Fibroblast of the conjunctiva (primary cell): ENCODE data around the gene ATPAF1.

Experiments
- DNase-seq: peaks from one replicate; pipeline ENCODE4 v3.0.0-alpha.2; 2010; ENCODE audit warnings: low read depth

The ATPAF1 gene

DNA sequence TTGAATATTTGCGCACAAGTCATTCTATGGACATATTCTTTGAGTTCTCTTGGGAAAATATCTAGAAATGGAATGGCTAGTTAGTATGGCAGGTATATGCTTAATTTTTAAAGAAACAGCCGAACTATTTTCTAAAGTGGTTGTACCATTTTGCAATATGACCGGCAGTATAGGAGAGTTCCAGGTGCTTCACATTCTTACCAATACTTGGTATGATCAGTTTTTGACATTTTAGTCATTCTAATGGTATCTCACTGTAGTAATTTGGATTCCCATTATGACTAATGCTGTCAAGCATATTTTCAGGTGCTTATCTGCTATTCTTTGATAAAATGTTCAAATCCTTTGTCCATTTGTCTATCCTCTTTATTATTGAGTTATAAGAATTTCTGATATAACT, 20.6 kb downstream of the ATPAF1 start:
- no peak for DNase-seq

DNA sequence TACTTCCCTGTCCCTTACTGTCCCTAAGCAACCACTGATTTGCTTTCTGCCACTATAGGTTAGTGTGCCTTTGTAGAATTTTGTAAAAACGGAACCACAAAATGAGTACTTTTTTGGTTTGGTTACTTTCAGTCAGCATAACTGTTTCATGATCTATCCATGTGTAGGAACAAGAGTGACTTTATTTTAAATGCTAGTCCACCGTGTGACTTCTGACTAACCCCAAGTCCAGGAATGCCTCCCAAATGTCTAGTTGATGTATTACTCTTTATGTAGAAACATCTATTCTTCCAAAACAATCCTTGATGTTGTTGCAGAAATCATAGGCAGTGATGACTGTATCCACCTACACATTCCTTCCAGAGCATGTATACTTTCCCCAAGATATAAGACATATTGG, 21.3 kb downstream of the ATPAF1 start:
- DNase-seq, result no peak

DNA sequence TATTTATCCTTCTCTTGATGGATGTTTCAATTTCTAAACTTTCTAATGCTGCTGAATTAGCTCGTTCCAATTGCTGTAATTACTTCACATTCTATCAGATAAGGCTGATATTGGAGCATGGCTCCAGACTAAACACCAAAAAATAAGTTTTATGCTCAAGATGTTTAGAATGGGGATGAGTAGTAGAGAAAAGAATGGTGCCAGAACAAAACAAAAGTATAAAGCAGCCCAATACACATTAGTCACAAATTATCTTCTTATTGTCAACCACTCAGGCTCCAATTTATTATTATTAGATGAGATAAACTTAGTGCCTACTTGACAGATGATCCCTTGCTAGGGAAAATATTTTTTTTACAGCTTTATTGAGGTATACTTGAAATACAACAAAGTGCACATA, 21.8 kb downstream of the ATPAF1 start:
- no peak for DNase-seq

GRCh38 chr1:46645815-46646214, 22.3 kb downstream of the ATPAF1 start:
- DNase-seq, result no peak

- DNase-seq, result peak; percentile 78
These were observed 24.8 kb downstream of the ATPAF1 start for GRCh38 chr1:46643368-46643775.

DNA sequence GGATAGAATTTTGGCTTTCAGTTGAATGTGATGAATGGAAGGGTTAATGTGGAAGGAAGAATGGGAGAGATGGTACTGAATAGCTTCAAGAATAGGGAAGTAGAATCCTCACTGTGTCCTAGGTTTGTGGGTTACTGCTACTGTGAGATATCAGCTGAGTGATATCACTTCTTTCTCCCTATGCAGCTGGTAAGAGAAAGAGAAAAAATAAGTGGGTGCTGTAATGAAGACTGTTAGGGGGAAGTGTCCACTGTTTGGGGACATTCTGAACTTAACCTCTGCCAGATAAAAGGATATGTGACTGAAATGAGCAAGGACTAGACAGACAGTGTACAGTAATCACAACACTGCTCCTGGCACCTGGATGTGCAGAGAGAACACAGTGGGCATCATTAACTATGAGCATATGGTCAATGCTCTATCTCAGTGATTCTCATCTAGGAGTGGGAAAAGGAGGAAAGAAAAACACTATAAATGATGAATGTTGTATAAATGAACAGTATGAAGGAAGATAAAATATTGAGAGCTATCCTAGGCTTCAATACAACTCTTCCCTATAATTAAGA, 26.0 kb downstream of the ATPAF1 start:
- no peak for DNase-seq

- DNase-seq, result no peak
These were observed 28.6 kb downstream of the ATPAF1 start for GRCh38 chr1:46639547-46639946.

GRCh38 chr1:46638921-46639320, 29.2 kb downstream of the ATPAF1 start:
- no peak for DNase-seq

DNA sequence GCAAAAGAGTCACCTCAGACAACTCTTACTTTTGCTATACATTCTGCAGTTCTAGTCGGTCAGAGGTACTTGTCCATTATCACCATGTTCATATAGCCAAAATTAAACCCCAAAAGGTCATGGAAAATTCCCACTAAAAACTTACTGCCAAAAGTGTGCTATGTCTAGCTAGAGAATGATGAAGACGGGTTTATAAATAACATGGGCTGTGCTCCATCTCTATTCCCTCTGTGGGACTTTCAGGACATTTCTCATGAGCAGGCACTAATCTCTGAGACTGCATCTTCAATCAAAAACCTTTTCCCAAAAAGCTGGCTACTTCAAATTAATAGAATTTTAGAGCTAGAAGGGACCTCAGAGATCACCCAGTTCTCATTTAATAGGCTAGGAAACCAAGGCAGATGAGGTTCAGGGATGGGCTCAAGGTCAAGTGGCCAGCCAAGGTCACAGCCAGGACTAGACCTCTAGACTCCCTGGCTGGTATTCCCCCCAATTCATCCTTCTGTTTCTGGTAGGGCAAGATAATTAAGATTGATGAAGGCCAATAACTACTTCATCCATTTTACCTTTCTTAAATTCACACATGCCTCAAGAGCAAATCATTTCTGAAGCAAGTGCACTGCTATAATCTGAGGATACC, 30.6 kb downstream of the ATPAF1 start:
- no peak for DNase-seq

DNA sequence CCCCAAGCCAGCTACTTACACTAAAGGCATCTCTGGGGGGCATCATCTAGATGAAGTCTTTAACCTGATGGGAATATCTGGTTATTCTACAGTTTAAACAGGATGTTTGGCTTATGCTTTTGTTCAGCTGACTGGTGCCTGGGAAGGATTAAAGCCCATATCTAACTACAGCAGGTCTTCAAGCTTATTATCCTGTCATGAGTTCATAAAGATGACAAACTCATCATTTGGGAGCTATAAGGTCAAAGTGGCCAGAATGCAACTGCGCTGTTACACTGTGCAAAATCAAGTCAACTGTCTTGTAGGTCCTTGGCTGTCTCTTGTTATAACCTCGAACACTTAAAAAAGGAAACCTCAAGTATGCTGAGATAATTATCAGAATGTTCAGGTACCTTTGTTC, 33.0 kb downstream of the ATPAF1 start:
- DNase-seq, result no peak

GRCh38 chr1:46630719-46631118, 37.4 kb downstream of the ATPAF1 start:
- no peak for DNase-seq

- DNase-seq, result no peak
These were observed 44.2 kb downstream of the ATPAF1 start for GRCh38 chr1:46623743-46624644.

DNA sequence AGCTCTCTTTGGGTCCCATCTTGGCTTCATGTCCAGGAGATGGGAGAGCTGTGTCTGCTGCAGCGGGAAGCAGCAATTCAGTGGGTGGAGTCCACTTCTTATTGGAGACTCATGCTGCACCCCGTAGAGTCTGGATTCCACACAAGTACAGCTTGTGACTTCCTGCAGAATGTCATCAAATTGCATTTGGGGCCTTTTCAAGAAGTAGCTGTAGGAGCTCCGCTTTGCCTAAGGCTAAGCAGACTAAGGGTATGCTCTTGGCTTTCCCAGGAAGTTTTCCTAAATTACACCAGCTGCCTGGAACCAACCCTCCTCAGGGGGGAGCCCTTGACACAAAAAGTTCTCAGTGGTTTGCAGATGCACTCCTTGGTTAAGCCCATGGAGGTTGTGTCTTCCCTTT, 45.8 kb downstream of the ATPAF1 start:
- no peak for DNase-seq

GRCh38 chr1:46621930-46622329, 46.2 kb downstream of the ATPAF1 start:
- DNase-seq, result no peak

DNA sequence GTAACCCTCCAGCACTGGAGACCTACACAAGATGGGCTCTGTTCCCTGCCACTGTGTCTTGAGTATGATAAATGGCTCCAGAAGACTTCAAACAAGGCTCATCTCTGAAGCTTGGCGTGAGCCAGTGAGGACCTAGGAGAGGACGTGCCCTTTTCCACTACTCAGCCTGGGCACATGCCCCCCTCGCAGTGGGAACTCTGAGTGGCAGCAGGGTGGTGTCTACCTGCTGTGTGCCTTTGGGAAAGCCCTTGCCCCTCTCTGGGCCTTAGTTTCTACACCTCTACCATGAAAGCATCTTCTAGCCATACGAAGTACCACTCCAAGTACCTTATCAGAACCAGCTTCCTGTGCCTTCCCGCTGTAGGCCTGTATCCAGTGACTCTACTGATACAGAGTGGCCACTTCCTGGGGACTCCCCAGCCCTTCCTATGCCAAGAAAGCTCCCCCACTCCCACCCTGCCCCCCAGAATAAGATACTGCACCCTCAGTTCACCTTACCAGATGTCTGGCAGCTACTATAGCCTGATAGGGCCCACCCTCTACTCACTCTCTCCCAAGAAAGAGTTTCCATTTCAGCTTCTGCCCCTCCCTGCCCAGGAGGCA, 48.4 kb downstream of the ATPAF1 start:
- no peak for DNase-seq

DNA sequence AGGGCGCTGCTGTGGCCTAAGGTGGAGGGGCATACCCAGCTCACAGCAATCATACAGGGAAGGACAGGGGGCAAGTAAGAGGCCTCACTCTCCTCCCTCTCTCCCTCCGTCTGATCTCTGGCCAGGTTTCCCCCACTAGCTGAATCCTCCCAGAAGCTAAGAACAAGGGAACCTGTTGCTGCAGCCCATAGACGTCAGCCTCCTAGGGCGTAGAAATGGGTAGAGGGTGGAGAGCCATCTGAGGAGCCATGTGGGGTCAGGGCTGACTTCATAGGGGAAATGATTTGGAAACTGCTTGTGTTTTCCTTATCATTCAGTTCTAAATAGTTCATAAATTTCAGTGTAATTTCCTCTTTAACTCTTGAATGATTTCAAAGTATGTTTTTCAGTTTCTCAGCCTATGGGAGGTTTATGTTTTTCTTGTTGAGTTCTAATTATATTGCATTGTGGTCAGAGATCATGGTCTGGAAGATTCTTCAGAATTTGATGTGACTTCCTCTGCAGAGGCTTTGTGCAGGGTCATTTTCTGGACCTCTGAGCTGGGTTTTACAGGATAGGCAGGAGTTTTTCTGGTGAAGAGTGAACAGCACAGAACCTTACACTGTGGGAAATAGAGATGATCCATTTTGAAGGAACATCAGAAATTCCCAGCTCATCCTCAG, 49.3 kb downstream of the ATPAF1 start:
- DNase-seq, result no peak

GRCh38 chr1:46617833-46618232, 50.3 kb downstream of the ATPAF1 start:
- DNase-seq, result no peak

DNA sequence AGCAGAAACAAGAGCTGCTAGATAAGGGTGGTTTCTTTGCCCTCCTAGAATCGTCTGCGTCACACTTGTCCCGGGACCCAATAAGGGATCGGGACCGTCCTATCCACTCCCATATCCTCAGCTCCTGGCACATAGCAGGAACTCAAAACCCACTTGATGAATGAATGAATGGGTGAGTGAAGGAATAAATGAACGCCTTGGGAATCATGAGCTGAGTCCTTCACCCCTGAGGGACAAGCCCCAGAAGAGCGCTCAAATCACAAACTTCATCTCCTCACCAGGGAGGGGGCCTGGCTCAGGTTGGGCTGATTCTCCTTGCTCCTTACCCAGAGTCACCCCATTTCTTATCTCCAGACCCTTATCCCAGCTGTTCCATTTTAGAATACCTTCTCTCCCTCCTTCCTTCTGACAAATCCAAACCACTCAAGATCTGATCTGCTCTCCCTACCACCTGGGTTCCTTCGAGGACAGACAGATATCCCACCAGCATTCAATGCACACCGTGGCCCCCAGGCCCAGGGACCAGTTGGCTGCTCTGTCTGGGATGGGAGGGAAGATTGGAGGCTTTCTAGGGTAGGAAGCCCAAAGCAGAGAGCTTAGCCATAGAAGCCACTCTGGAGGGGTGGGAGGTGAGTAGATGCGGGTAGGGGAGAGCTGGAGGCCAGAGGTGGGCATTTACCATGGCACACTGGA, 50.9 kb downstream of the ATPAF1 start:
- DNase-seq, result no peak

DNA sequence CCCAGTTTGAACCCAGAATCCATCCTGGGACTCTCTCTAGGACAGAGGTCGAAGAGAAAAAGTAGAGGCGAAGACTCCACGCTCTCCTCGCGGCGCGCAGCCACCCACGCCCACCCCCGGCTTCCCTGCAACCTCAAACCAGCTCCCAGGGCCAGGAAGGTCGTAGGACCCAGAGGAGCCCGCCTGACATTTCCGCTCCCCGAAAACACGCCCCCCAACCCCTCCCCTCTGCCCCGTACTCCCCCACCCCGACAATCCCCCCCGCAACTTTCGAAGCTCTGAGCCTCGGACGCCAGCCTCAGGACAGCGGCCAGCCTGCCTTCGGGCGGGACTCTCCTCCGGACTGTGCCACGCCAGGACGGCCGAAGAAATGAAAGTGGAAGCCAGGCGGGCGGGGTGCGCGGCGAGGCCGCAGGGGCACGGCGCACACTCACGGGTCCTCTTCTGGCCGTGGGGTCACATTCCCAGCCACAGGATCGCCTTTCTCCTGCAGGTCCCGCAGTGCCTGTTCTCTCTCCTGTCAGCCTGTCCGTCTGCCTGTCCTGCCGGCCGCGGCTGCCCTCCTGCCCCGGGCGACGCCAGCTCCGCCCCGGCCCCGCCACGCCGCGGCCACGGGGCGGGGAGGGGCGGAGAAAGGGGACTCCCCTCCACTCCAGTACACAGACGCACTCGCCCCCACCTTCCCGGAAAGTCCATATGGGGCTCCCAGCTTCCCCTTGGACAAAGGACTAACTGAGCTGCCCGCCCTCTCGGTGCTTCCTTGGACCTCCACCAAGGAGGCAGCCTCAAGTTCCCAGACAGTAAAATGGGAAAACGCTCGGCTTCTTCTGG, 51.7 kb downstream of the ATPAF1 start, which contains the start of gene MOB3C:
Gene MOB3C, minus strand, starts transcription at position 535 of the 831 bp plus-strand sequence. CDS start 3,490 bp downstream, outside the sequence.
- peak; percentile 58 for DNase-seq

DNA sequence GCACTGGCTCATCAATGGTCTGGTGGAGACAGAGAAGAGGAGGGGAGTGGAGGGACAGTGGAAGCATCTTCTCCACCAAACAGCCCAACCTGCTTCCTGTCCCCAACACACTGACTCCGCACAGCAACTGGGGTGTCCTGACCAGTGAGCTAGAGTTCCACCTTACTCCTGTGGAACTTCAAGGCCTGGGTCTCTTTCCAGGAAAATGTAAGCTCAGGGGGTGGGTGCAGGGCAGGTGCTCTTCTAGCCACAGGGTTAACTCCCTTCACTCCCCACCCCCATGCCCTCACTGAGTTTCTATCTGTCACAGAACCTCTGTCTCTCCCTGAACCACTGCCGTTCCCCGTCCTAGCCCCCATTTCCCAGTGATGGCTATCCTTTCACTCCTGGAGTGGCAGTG, 52.4 kb downstream of the ATPAF1 start:
- no peak for DNase-seq

GRCh38 chr1:46615088-46615487, 53.1 kb downstream of the ATPAF1 start:
- DNase-seq, result no peak
